Fibroblast of gingiva (primary cell): Measurements from ENCODE around the gene ZNF670.

Source experiments
- DNase-seq: peaks from one replicate; pipeline ENCODE4 v3.0.0-alpha.2; 2011; ENCODE audit warnings: low read depth

The ZNF670 gene

DNA sequence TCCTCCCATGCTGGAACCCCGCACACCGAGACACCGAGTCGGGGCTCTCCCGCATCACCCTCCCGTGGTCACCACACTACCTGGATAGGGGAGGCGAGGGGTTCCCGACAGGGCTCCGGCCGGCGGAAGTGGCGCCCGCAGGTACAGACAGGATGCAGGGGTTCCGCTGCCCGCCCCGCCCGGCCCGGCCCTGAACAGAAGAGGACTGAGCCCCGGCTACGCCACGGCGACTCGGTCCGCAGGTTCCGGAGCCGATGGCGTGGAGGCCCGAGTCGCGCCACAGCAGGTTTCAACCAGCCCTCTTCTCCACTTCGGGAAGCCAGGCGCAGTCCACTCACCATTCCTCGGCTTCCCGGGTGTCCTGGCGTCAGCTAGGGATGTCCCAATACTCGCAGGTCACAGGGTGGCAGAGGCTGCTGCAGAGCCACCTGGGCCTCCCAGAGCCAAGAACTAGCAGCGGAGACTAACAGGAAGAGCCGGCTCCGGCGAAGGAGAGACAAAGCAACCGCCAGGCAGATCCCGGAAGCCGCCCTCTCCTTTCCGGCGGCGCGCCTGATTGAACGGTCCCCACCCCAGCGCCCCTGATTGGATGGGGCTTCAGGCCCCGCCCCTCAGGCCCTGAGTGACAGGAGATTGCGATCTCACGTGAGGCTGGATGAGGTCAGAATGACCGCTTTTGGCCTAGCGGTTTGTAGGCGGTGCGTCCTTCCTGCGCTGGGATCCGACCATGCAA is 25.4 kb upstream of the ZNF670 start, which contains the start of gene ZNF669:
Gene ZNF669, minus strand, starts transcription at position 498 of the 733 bp plus-strand sequence. Its CDS starts 157 bp downstream, at position 341.
- DNase-seq = peak; percentile 96

DNA sequence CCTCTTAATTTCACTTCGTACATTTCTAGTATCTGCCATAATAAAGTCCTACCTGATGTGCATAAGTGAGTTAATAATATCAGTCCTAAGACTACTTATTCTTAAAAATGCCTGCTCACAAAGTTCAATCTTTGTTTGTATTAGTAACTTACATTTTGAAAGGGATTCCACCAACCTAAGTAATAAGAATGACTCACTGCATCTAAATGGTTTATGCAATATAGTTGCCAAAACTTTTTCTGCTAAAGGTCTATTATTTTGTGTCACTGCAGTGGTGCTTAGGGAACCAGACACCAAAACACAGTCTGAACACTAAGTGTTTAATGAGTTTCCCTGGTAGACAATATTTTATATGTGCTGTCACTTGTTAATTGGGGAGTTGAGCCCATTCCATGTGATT is 23.8 kb upstream of the ZNF670 start:
- DNase-seq = peak; percentile 49

DNA sequence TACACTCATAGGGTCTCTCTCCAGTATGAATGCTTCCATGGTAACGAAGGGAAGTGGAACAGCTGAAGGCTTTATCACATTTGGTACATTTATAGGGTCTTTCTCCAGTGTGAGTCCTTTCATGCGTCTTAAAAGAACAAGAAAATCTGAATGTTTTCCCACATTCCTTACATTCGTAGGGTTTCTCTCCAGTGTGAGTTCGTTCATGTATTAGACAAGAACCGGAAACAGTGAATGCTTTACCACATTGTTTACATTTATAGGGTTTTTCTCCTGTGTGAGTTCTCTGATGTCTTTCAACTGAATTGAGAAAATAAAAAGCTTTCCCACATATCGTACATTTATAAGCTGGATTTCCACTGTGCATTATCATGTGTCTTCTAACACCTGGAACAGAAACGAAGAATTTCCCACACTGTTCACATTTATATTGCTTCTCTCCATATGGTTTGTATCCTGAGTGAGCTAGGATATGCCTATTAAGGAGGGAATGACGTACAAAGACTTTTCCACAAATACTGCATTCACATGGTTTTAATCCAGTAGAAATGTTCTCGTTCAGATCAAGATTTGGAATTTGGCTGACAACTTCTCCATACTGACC is 22.2 kb upstream of the ZNF670 start:
- DNase-seq = no peak

DNA sequence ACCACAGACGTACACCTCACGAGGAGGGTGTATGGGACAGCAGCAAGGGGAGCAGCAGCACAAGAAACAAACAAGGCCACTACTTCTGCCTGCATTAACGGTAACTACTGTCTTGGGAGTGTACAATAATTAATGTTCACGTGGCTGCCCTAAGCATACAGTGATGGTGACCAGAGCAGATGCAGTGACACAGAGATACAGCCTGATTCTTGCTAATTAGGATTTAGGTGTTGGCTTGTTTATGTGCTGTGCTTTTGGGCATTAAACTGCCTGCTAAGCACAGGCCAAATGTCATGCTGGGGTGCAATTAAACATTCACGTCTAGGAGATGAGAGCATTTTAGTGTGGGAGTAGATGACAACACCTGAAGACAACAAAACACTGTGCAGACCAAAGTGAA is 18.3 kb upstream of the ZNF670 start:
- DNase-seq = no peak

DNA sequence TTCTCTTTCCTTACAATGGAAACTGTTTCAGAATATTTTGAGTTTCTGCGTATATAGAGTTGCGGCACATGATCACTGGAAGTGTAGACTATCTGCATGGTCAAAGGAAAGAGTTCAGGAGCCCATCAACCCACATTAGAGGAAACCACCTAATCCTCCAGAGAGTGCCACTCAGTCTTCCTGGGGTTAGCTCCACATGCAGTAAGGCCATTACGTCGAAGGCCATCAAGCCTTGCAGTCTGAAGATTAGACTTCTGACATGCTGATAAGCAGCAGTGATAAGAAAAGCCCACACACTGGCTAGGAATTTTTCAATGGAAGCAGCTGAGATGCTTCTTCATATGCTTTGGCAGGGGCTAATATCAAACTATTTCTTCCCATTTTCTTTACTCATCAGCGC is 17.9 kb upstream of the ZNF670 start:
- no peak for DNase-seq

DNA sequence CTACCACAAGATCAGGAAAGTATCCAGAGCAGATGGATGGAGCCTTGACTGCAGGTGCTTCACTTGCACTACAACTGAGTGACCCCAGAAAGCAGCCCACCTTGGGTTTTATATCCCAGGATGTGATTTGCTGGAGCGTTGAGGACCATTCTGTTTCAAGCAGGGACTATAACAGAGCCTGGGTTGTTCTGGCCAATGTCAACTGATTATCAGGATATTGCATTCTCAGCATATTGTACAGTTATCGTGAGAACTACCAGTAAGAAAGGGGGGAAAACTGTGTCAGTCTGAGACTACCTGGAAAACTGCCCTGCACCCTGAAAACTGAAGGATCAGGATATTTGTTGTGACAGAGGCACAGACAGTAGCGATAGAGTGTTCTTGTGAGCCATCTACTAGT is 17.5 kb upstream of the ZNF670 start:
- no peak for DNase-seq

DNA sequence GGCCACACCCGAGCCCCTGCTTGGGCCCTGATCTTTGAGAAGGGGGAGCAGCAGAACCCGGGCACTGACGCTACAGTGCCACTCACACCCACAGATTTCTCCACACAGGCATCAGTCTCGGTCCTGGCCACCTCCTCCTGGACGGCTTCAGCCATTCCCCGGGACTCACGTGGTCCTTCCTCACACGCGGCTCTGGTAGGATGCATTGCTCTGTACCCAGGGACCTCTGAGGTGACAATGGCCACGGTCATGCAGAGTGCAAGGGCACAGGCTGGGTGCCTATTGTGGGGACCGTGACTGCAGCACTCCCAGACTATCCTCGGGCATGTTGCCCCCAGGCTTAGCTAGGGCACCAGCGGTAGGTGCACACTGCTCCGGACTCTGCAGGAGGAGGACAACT is 11.8 kb upstream of the ZNF670 start:
- DNase-seq = no peak

DNA sequence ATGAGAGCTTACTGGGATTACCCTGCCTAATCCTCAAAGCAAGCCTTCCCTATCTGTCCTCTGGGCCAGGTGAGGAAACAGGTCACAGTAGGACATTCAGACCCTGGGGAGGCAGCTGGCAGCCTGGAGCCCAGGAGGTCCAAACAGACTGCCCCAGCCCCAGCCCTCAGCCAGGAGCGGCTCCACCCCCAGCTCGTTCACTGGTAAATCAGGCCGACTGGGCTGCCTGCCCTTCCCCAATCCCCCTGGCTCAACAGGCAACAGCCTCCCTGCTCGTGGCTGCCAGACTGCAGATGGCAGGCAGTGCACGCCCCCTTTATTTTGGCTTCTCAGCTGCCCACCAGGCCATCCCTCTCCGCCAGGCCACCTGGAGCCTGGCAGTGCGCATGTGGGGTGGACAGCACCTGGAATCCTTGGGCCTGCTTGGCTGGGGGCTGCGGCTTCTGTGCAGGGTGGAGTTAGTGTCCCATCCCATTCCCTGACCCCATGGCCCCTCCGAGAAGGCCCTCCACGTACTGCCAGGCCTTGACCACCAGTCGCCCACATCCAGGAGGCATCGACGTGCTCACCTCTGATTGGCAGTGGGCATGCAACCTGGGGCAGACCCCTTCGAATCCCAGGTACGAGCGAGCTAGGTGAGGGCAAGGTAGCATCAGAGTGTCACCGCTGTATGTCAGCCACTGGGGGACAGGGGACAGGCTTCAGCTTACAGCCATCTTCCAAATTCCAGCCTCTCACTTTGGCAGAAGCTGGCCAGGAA is 11.2 kb upstream of the ZNF670 start:
- DNase-seq = no peak

DNA sequence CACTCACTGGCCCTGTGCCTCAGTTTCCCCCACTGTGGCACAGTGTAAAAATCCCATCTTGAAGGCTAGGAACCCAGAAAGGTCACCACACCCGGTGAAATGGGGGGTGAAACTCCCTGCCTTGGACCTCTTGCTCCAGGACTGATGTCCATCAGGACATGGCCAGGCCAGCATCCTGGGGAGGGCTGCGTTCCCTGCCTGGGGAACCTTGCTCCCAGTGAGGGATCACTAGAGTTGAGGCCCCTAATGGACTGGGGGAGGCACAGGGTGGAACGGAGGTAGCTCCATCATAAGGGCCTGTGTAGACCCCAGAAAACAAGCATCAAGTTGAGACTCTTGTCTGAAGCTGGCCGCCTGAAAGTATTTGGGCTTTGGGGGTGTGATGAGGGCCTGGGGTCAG is 10.4 kb upstream of the ZNF670 start:
- no peak for DNase-seq

DNA sequence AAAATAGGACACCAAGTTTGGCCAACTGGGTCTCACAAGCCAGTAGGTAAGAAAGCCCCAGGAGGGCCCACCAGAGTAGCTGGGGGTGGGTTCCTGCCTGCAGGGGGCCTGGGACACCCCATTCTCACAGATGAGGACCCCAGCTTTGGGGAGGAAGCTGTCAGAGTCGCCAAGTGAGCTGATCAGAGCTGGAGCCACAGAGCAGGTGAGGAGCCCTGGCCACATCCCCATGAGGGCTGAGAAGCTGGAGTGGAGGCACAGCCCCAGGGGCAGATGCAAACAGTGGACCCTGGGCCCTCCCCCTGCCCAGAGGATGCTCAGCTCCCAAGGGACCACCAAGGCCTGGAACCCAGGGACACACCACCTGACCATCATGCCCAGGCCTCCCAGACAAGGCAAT is 8.6 kb upstream of the ZNF670 start:
- DNase-seq = no peak

DNA sequence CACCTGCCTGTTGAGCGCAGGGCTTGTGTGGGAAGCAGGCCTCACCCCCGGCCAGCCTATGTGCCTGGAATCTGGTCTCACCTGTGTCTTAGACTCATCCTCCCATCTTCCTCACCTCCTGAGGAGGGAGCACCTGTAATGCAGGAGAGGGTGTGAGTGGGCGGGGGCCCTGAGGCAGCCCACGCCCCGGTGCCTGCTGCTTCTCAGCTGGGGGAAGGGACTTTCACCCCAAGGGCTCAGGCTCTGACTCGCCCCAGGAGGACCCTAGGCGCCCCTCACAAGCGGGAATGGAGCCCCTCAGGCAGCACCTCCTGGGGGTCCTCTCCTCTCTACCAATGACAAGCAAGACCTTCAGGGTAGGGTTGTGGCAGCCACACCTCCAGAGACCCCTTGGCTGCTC is 6.7 kb upstream of the ZNF670 start:
- DNase-seq = no peak

DNA sequence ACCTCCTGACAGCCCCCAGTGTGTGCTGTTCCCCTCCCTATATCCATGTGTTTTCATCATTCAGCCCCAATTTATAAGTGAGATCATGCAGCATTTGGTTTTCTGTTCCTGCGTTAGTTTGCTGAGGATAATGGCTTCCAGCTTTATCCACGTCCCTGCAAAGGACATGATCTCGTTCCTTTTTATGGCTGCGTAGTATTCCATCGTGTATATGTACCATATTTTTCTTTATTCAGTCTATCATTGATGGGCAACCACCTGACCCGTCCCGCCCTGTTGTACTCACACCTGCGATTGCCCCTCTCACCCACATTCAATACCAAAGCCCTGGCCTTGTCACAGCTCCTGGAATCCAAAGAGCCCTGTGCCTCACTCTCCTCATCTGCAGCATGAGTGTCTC is 6.2 kb upstream of the ZNF670 start:
- DNase-seq = no peak

DNA sequence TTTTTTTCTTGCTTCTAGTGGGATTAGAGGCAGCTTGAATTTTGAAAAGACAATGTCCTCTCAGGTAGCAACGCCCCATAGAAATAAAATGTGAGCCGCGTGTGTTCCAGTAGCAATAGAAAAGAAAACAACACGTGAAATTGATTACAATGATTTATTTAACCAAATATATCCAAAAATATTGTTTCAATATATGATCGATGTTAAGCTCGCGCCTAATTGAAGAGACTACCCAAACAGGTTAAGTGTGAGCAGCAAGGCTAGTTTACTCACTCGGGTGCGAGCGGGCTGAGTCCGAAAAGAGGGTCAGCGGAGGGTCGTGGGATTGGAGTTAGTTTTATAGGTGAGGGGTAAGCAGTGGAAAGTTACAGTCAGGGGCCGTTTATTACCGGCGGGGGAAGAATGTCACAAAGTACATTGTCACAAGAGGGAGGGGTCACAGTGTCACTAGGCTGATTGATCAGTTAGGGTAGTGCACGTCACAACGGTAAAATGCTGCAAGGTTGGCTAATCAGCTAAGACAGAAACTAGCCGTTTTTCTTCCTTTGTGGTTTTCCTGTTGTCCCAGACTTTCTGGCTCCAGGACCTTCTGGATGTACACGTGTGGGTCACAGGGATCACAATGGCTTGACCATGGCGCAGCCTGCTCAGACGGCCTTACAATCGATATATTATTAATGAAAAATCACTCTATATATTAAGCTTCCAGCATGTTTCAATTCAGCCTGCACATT is 697 bp upstream of the ZNF670 start:
- no peak for DNase-seq

DNA sequence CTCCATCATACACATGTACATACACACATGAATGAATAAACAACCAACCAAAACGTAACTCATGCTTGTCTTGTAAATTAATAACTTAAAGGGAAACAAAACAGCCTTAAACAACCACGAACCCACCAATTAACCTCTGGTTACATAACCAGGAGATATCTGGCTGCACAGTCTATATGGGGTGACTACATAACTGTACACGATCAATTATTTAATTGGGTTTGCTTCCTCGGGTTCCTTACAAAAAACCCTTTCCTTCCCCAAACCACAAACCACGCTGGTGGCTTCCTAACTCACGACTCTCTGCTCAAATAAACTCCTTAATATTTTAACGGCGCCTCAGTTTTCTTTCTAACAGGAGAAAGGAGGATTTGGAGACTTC is 744 bp downstream of the ZNF670 start:
- no peak for DNase-seq

DNA sequence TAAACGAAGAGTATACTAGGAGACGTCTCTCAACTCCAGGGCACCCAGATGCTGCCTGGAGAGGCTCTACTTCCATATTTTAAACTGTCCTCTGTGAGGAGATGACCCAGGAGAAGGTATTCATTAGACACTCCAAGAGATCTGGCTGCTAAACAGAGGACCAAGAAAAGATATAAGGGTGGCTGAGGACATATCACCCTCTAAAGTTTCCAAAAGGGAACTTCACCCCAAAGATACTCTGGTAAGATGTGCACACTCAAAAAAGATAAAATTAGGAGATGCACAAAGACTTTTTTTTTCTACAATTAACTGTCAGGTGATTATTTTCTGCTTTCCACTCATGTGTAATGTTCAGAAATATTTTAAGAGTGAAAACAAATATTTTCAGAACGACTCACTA is 1.4 kb downstream of the ZNF670 start:
- DNase-seq = no peak

DNA sequence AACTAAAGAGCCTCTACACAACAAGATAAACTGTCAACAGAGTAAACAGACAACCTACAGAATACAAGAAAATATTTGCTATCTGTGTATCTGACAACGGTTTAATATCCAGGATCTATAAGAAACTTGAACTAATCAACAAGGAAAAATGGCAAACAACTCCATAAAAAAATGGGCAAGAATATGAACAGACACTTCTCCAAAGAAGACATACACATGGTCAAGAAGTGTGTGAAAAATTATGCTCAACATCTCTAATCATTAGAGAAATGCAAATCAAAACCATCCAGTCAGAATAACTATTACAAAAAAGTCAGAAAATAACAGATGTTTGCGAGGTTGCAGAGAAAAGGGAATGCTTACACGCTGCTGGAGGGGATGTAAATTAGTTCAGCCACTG is 8.0 kb downstream of the ZNF670 start:
- DNase-seq = no peak

DNA sequence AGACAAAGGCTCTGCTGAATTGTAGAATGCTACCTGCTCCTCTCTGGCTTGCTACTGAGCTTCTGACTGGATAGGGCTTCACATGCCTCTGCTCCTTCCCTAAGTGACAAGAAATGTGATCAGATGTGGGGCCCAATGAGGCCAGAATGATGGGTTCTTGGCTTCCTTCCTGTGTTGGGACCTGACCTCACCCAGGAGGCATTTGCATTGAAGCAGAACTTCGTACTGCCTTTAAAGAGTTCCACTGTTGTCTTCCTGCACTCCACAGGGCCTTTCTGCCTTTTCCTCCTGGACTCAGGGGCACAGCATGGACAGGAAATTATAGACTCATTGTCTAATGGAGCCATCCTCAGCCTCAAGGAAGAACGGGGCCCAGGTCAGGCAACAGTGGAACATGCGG is 14.3 kb downstream of the ZNF670 start:
- no peak for DNase-seq

DNA sequence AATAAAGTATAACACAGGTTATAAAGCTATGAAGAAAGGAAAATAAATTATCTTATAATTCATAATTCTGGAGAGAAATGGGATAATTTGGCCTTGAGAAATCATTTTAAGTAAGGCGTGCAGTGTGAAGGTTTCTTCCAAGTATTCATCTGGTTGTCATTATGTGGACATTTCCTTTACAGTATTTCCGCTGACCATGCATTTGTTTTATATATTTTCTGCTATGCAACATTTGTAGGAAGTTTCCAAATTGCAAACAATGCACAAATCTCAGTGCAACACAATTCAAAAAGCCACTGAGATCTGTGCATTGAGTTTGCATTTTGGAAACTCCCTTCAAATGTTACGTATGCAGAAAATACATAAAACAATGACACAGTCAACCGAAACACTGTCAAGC is 17.8 kb downstream of the ZNF670 start:
- DNase-seq = peak; percentile 6

DNA sequence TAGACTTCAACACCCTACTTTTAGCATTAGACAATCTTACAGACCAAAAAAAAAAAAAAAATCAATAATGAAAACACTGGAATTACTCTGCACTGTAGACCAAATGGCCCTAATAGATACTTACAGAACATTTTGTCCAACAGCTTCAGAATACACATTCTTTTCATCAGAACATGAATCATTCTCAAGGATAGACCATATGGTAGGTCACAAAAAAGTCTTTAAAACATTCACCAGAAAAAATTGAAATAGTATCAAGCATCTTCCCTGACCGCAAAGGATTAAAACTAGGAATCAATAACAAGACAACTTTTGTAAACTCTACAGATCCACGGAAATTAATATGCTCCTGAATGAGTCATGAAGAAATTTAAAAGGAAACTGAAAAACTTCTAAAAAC is 22.5 kb downstream of the ZNF670 start:
- DNase-seq = no peak

DNA sequence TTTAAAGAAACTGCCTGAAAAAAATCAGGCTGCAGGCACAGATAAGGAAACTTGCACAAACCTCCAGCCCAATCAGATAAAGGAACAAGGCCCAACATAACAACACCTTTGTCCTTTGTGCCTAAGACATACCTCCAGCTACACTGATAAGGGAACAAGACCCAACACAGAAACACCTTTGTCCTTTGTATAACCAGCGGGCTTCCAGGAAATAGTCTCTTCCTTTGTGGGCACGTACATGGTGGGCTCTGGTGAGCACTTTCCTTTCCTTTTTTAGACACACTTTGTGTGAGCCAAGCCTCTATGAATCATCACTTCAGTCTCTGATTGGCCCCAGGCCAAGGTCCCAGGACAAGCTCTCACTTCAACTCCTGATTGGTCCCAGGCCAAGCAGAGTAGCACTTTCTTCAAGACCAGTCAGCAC is 23.6 kb downstream of the ZNF670 start:
- no peak for DNase-seq

DNA sequence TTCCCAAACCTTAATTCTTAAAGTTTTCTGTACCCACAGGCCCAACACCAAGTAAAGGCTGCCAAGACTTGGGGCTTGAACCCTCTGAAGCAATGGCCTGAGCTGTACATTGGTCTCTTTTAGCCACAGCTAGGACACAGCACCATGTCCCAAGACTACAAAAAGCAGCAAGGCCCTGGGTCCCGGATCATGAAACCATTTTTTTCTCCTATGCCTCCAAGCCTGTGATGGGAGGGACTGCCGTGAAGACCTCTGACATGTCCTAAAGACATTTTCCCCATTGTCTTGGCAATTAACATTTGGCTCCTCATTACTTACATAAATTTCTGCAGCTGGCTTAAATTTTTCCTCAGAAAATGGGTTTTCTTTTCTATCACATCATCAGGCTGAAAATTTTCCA is 30.9 kb downstream of the ZNF670 start:
- DNase-seq = no peak

DNA sequence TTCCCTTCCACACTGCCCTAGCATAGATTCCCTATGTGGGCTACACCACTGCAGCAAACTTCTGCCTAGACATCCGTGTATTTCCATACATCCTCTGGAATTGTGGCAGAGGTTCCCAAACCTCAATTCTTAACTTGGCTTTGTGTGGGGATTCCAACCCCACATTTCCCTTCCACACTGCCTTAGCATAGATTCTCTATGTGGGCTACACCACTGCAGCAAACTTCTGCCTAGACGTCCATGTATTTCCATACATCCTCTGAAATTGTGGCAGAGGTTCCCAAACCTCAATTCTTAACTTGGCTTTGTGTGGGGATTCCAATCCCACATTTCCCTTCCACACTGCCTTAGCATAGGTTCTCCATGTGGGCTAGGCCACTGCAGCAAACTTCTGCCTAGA is 31.4 kb downstream of the ZNF670 start:
- DNase-seq = no peak

DNA sequence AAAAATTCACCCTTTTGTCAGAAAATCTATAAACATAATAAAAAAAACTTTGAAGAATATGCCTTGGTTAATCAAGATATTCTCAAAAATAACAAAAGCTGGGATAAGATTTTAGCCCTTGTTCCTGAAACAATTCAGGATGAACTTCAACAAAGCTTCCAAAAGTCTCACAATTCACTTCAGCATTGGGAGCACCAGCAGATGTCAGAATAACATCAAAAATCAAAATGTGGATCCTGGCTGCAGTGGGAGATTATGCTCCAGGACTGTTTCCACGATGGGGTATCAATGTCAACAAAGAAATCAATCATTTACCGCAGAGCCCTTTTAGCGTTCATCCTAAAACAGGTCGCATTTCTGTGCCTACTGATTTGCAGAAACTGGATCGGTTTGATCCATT is 35.2 kb downstream of the ZNF670 start:
- no peak for DNase-seq
